ENCODE data around the gene LPAR3.

Gene LPAR3

DNA sequence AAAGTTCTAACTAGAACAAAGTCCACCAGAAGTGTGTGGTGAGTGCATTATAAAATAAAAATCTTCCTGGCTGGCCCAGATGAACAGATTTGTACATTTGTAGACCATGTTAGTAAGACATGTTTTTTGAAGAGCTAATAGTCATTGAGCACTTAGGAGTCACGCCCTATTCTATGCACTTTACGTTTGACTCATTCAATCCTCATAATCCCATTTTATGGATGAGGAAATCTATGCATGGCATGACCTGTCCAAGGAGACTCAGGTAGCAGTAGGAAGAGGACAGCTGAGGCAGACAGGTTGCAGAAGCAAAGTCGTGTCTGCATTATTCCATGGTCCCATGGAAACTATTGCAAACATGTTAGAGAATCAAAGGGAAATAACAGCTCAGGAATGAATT, 30.3 kb upstream of the LPAR3 start:
- H3K27ac ChIP-seq (replicated peaks) = no peak overlapping the region
- no peak for DNase-seq (ENCODE audit: low read depth in 1 of 2, low spot score in 1 of 2)
- TF ChIP-seq, protein P1, sequence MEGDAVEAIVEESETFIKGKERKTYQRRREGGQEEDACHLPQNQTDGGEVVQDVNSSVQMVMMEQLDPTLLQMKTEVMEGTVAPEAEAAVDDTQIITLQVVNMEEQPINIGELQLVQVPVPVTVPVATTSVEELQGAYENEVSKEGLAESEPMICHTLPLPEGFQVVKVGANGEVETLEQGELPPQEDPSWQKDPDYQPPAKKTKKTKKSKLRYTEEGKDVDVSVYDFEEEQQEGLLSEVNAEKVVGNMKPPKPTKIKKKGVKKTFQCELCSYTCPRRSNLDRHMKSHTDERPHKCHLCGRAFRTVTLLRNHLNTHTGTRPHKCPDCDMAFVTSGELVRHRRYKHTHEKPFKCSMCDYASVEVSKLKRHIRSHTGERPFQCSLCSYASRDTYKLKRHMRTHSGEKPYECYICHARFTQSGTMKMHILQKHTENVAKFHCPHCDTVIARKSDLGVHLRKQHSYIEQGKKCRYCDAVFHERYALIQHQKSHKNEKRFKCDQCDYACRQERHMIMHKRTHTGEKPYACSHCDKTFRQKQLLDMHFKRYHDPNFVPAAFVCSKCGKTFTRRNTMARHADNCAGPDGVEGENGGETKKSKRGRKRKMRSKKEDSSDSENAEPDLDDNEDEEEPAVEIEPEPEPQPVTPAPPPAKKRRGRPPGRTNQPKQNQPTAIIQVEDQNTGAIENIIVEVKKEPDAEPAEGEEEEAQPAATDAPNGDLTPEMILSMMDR (IDR thresholded peaks at IDR 0.05; ENCODE audit: insufficient read depth, low read length) = no peak
- no peak for TF ChIP-seq GABPA (IDR thresholded peaks at IDR 0.05; ENCODE audit: low read depth)
- no peak for TF ChIP-seq POLR2AphosphoS5 (IDR thresholded peaks at IDR 0.05; ENCODE audit: low read depth)
- TF ChIP-seq SPI1 (IDR thresholded peaks at IDR 0.05; ENCODE audit: borderline replicate concordance, low read depth) = no peak
- TF ChIP-seq, protein P2, sequence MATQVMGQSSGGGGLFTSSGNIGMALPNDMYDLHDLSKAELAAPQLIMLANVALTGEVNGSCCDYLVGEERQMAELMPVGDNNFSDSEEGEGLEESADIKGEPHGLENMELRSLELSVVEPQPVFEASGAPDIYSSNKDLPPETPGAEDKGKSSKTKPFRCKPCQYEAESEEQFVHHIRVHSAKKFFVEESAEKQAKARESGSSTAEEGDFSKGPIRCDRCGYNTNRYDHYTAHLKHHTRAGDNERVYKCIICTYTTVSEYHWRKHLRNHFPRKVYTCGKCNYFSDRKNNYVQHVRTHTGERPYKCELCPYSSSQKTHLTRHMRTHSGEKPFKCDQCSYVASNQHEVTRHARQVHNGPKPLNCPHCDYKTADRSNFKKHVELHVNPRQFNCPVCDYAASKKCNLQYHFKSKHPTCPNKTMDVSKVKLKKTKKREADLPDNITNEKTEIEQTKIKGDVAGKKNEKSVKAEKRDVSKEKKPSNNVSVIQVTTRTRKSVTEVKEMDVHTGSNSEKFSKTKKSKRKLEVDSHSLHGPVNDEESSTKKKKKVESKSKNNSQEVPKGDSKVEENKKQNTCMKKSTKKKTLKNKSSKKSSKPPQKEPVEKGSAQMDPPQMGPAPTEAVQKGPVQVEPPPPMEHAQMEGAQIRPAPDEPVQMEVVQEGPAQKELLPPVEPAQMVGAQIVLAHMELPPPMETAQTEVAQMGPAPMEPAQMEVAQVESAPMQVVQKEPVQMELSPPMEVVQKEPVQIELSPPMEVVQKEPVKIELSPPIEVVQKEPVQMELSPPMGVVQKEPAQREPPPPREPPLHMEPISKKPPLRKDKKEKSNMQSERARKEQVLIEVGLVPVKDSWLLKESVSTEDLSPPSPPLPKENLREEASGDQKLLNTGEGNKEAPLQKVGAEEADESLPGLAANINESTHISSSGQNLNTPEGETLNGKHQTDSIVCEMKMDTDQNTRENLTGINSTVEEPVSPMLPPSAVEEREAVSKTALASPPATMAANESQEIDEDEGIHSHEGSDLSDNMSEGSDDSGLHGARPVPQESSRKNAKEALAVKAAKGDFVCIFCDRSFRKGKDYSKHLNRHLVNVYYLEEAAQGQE (IDR thresholded peaks at IDR 0.05; ENCODE audit: insufficient replicate concordance, low read depth) = no peak

DNA sequence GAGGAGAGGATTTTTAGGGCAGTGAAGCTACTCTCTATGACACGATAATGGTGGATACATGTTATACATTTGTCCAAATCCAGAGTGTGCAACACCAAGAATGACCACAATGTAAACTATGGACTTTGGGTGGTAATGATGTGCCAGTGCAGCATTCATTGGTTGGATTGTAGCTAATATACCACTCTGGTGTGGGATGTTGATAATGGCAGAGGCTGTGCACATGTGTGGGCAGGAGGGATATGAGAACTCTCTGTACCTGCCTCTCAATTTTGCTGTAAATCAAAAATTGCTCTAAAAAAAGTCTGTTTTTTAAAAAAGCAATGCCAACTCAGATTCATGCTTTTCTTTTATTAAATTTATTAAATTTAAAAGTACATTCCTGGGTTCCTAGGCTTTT, 27.2 kb upstream of the LPAR3 start:
- H3K4me3 ChIP-seq (replicated peaks; ENCODE audit: insufficient read depth, low read length) = no peak overlapping the region
- TF ChIP-seq, protein P2 (IDR thresholded peaks at IDR 0.05; ENCODE audit: insufficient replicate concordance, low read depth) = no peak
- no peak for TF ChIP-seq POLR2AphosphoS5 (IDR thresholded peaks at IDR 0.05; ENCODE audit: low read depth)
- TF ChIP-seq GABPA (IDR thresholded peaks at IDR 0.05; ENCODE audit: low read depth) = no peak
- TF ChIP-seq, protein P1 (IDR thresholded peaks at IDR 0.05; ENCODE audit: insufficient read depth, low read length) = no peak
- TF ChIP-seq SPI1 (IDR thresholded peaks at IDR 0.05; ENCODE audit: borderline replicate concordance, low read depth) = no peak
- no peak for DNase-seq (ENCODE audit: low read depth in 1 of 2, low spot score in 1 of 2)
- H3K27me3 ChIP-seq (ENCODE audit: insufficient read depth, poor library complexity, severe bottlenecking) = no peaks in the 10 kb centered on the region
- no peak overlapping the region for H3K27ac ChIP-seq (replicated peaks)

More for the DNA sequence above, 30.3 kb upstream of the LPAR3 start:
- no peak overlapping the region for H3K4me3 ChIP-seq (replicated peaks; ENCODE audit: insufficient read depth, low read length)
- H3K27me3 ChIP-seq (ENCODE audit: insufficient read depth, poor library complexity, severe bottlenecking) = peaks cover 2% of the 10 kb centered on the region

DNA sequence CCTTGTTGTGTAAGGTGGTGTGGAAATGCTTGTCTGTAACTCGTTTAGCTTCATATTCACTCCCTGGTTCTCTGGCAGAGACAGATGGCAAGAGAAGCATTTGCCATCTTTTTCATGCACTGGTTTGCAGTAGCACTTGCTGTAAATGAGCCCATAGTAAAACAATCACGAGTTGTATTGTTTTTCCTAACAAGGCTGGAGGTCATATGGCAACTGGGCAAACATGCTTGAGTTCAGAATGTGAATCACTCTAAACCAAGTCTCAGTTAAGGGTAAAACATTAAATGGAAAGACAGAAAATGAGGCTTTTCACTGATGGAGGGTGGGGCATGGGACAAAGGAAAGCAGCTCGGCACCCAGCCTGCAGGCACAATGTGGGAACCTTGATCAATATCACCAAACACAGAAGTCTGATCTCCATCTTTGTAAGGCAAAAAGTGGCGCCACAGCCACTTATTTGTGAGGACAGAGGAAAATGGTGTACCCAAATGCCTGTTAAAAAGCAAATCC, 26.5 kb upstream of the LPAR3 start:
- Histone ChIP-seq H3K4me3 (replicated peaks; ENCODE audit: insufficient read depth, low read length) (no peak overlapping the region), H3K27ac (replicated peaks) (no peak overlapping the region), H3K27me3 (ENCODE audit: insufficient read depth, poor library complexity, severe bottlenecking) (no peaks in the 10 kb centered on the region)
- DNase-seq (ENCODE audit: low read depth in 1 of 2, low spot score in 1 of 2) = no peak
- no peak for TF ChIP-seq GABPA (IDR thresholded peaks at IDR 0.05; ENCODE audit: low read depth)

DNA sequence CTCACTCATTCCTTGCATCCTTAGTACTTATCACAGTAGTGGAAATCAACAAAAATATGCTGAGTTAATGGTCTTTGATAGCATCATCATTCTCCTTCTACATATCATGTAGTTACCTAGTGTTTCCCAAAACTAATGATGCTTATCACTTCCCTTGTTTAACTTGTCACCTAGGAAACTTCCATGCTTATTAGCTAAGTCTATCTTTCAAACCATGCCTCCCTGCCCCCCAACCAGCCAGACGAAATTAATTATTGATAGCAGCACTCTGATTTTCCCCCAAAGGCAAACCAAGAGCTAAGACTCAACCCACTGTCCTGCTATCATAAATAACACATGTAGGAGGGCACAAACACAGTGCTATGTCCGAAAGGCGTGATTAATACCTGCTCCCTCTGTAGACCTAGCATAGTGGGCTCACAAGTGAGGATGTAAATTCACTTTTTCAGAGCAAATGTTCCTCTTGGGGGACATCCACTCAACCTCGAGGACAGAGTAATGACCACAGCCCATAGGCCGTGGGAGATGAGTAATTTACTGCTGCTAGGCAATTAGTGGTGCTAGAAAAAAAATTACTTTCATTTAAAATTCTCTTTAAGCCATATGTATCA, 25.8 kb upstream of the LPAR3 start:
- no peak for DNase-seq (ENCODE audit: low read depth in 1 of 2, low spot score in 1 of 2)
- Histone ChIP-seq H3K4me3 (replicated peaks; ENCODE audit: insufficient read depth, low read length) (no peak overlapping the region), H3K27me3 (ENCODE audit: insufficient read depth, poor library complexity, severe bottlenecking) (no peaks in the 10 kb centered on the region), H3K27ac (replicated peaks) (no peak overlapping the region)
- no peak for TF ChIP-seq POLR2AphosphoS5 (IDR thresholded peaks at IDR 0.05; ENCODE audit: low read depth)
- TF ChIP-seq GABPA (IDR thresholded peaks at IDR 0.05; ENCODE audit: low read depth) = no peak
- TF ChIP-seq, protein P2 (IDR thresholded peaks at IDR 0.05; ENCODE audit: insufficient replicate concordance, low read depth) = no peak
- no peak for TF ChIP-seq SPI1 (IDR thresholded peaks at IDR 0.05; ENCODE audit: borderline replicate concordance, low read depth)
- TF ChIP-seq, protein P1 (IDR thresholded peaks at IDR 0.05; ENCODE audit: insufficient read depth, low read length) = no peak

Measured in HL-60 (cell line).